ENCODE data around the gene PCSK1.

PCSK1 gene

DNA sequence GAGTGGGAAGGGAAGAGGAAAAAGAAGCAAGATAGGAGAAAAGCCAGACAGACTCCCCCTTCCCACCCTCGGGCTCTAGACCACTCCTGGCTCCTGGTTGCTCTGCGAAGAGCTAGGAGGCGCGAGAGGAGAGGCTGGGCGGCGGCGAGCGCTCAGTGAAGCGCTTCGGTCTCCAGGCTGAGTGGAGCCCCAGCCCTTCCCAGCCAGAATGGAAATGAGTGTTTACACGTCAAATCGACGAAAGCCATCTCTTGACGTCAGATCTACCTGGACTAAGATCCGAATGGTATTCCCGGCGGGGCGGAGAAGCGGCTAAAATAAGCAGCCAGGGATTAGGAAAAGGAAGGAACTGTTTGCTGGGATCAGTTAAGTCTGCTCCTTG lies at the start of gene PCSK1:
PCSK1 (minus strand) TSS at position 183 of the 382 bp plus-strand sequence. CDS start 206 bp downstream, outside the sequence.
- no peak for DNase-seq (ENCODE audit: low read depth)
- TF ChIP-seq, protein P1, sequence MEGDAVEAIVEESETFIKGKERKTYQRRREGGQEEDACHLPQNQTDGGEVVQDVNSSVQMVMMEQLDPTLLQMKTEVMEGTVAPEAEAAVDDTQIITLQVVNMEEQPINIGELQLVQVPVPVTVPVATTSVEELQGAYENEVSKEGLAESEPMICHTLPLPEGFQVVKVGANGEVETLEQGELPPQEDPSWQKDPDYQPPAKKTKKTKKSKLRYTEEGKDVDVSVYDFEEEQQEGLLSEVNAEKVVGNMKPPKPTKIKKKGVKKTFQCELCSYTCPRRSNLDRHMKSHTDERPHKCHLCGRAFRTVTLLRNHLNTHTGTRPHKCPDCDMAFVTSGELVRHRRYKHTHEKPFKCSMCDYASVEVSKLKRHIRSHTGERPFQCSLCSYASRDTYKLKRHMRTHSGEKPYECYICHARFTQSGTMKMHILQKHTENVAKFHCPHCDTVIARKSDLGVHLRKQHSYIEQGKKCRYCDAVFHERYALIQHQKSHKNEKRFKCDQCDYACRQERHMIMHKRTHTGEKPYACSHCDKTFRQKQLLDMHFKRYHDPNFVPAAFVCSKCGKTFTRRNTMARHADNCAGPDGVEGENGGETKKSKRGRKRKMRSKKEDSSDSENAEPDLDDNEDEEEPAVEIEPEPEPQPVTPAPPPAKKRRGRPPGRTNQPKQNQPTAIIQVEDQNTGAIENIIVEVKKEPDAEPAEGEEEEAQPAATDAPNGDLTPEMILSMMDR (IDR thresholded peaks at IDR 0.05; ENCODE audit: insufficient read depth, low read depth, low read length, missing control alignments) = no peak
- peak within 1 kb of the TSS; percentile 23 for H3K4me3 ChIP-seq (ENCODE audit: low read depth, low read length)

DNA sequence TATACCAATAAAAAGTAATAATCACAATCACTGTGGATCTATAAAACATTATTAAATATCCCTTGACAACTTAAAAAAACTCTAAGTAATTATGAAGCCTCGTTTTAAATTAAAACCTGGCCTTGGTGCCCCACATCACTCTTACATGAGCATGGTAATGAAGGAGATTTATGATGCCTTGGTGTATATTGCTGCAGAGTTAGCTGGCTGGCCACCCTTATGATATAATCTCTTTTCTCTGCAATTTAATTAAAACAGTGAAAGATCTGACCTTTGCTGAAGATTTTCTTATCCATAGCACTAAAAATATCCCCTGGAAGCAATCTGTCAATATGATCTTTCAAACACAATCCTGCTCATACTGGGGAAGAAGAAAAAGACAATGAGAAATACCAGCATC lies 48.8 kb upstream of the PCSK1 start:
- no peak overlapping the region for H3K4me3 ChIP-seq (ENCODE audit: low read depth, low read length)
- TF ChIP-seq, protein P1 (IDR thresholded peaks at IDR 0.05; ENCODE audit: insufficient read depth, low read depth, low read length, missing control alignments) = no peak
- no peak for DNase-seq (ENCODE audit: low read depth)

- no peak for DNase-seq (ENCODE audit: low read depth)
- TF ChIP-seq, protein P1 (IDR thresholded peaks at IDR 0.05; ENCODE audit: insufficient read depth, low read depth, low read length, missing control alignments) = no peak
Observed at GRCh38 chr5:96481009-96481786, 48.1 kb upstream of the PCSK1 start.

GRCh38 chr5:96478983-96479382 lies 45.9 kb upstream of the PCSK1 start:
- H3K4me3 ChIP-seq (ENCODE audit: low read depth, low read length) = no peak overlapping the region
- no peak for DNase-seq (ENCODE audit: low read depth)
- TF ChIP-seq, protein P1 (IDR thresholded peaks at IDR 0.05; ENCODE audit: insufficient read depth, low read depth, low read length, missing control alignments) = no peak

More at GRCh38 chr5:96481009-96481786, 48.1 kb upstream of the PCSK1 start:
- no peak overlapping the region for H3K4me3 ChIP-seq (ENCODE audit: low read depth, low read length)

DNA sequence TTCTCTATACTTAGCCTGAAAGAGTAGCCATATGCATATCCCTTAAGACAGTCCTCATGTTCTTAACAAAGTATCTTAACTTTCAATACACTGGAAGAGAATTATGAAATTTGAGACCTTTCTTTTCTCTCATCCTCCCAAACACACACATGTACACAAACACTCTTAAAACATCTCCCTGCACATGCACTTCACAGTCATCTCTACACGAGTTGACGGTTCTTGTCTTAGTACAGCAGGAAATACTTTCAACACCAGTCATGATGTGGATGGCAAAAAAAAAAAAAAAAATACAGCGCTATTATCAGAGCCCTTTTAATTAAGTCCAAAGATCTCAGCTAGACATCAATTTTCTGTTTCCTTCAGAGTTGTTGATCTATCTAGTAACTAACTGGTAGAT lies 43.6 kb upstream of the PCSK1 start:
- no peak overlapping the region for H3K4me3 ChIP-seq (ENCODE audit: low read depth, low read length)
- no peak for DNase-seq (ENCODE audit: low read depth)
- TF ChIP-seq, protein P1 (IDR thresholded peaks at IDR 0.05; ENCODE audit: insufficient read depth, low read depth, low read length, missing control alignments) = no peak

GRCh38 chr5:96474073-96474472 lies 41.0 kb upstream of the PCSK1 start:
- DNase-seq (ENCODE audit: low read depth) = no peak
- TF ChIP-seq, protein P1 (IDR thresholded peaks at IDR 0.05; ENCODE audit: insufficient read depth, low read depth, low read length, missing control alignments) = no peak
- no peak overlapping the region for H3K4me3 ChIP-seq (ENCODE audit: low read depth, low read length)

- TF ChIP-seq, protein P1 (IDR thresholded peaks at IDR 0.05; ENCODE audit: insufficient read depth, low read depth, low read length, missing control alignments) = no peak
- peak; percentile 2 for DNase-seq (ENCODE audit: low read depth)
- H3K4me3 ChIP-seq (ENCODE audit: low read depth, low read length) = no peak overlapping the region
Observed at GRCh38 chr5:96473155-96473554, 40.1 kb upstream of the PCSK1 start.

All from GM12865 (cell line).